KMS-11 (cell line): ENCODE measurements around the gene MOV10L1.

Source experiments
- H2AFZ ChIP-seq: fragments of 200-600 bp; sonication (generic); 2 replicates; pipeline ENCODE4 v1.6.1; 2016; ENCODE audit warnings: antibody characterized with exemption, mixed run types, low read depth
- H3K27ac ChIP-seq: fragments of 200-600 bp; sonication (generic); 2 replicates; pipeline ENCODE4 v1.6.1; 2016; ENCODE audit warnings: mild to moderate bottlenecking, mixed run types
- H3K27me3 ChIP-seq: fragments of 200-600 bp; sonication (generic); 2 replicates; pipeline ENCODE4 v1.6.1; 2017; ENCODE audit warnings: mild to moderate bottlenecking, low read depth, mixed run types, moderate library complexity; ENCODE audit not compliant: insufficient read depth
- H3K36me3 ChIP-seq: fragments of 200-600 bp; sonication (generic); 2 replicates; pipeline ENCODE4 v1.6.1; 2017; ENCODE audit warnings: mild to moderate bottlenecking, mixed run types; ENCODE audit not compliant: insufficient read depth
- H3K4me1 ChIP-seq: fragments of 200-600 bp; sonication (generic); 2 replicates; pipeline ENCODE4 v1.6.1; 2016; ENCODE audit warnings: mild to moderate bottlenecking, low read depth, mixed run types; ENCODE audit not compliant: poor library complexity, severe bottlenecking
- H3K4me2 ChIP-seq: fragments of 200-600 bp; sonication (generic); 2 replicates; pipeline ENCODE4 v1.7.0; 2016; ENCODE audit warnings: mild to moderate bottlenecking, mixed run types
- H3K4me3 ChIP-seq: fragments of 200-600 bp; sonication (generic); IDR thresholded peaks from 2 replicates; pipeline ENCODE4 v1.6.1; 2017; ENCODE audit warnings: low read depth, low read length, mixed read lengths; ENCODE audit not compliant: insufficient read depth
- H3K79me2 ChIP-seq: fragments of 200-600 bp; sonication (generic); 2 replicates; pipeline ENCODE4 v1.6.1; 2016; ENCODE audit warnings: low read depth, mixed run types; ENCODE audit not compliant: insufficient read depth
- H3K9ac ChIP-seq: fragments of 200-600 bp; sonication (generic); 2 replicates; pipeline ENCODE4 v1.6.1; 2016; ENCODE audit warnings: mild to moderate bottlenecking, mixed run types
- H4K20me1 ChIP-seq: fragments of 200-600 bp; sonication (generic); 2 replicates; pipeline ENCODE4 v1.6.1; 2016; ENCODE audit warnings: mild to moderate bottlenecking, mixed run types; ENCODE audit not compliant: insufficient read depth
- TF ChIP-seq, protein P1 (sequence below): fragments of 200-600 bp; sonication (generic); conservative IDR thresholded peaks from 2 replicates; pipeline ENCODE4 v1.6.1; 2017; ENCODE audit warnings: low read depth, mild to moderate bottlenecking, antibody characterized with exemption, low read length, moderate library complexity, mixed read lengths

Gene MOV10L1

DNA sequence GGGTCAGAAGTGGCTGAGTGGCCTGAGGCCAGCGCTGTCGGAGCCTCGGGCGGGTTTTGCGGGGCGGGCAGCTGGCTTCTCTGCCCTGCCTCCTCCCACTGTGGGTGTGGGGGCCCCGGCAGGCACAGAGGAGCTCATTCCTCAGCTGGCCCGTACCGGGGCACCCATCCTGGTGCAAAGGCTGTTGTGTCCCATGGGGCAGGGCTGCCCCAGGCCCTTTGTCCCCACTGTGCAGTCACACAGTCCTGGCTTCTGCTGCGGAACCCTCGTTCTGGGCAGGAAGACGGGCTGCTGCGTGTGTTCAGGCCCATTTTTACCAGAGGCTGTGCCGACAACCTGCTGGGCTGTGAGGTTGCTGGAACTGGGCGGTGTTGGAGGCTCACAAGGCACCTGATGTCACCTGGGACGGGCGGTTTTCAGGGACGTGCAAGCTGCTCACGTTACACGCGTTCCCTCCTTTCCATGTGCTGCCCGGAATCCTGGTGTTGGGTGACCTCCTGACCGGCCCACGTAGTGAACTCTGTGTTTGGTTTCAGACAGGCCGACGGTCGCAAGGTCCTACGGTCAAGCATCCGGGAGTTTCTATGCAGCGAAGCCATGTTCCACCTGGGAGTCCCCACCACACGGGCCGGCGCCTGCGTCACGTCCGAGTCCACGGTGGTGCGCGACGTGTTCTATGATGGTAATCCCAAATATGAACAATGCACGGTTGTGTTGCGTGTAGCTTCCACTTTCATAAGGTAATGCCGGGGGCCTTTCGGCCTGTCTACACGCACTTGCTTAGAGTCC, 116.2 kb downstream of the MOV10L1 start:
- Histone ChIP-seq H3K27ac (no peak overlapping the region), H3K9ac (no peak overlapping the region), H3K36me3 (no peaks in the 10 kb centered on the region), H3K79me2 (peaks cover 6% of the 10 kb centered on the region; the same call in 1 of the 2 replicates), H3K4me1 (no peaks in the 10 kb centered on the region), H4K20me1 (no peaks in the 10 kb centered on the region), H2AFZ (no peak overlapping the region), H3K4me2 (no peak overlapping the region), H3K27me3 (no peaks in the 10 kb centered on the region), H3K4me3 (no peak overlapping the region)
- TF ChIP-seq, protein P1, sequence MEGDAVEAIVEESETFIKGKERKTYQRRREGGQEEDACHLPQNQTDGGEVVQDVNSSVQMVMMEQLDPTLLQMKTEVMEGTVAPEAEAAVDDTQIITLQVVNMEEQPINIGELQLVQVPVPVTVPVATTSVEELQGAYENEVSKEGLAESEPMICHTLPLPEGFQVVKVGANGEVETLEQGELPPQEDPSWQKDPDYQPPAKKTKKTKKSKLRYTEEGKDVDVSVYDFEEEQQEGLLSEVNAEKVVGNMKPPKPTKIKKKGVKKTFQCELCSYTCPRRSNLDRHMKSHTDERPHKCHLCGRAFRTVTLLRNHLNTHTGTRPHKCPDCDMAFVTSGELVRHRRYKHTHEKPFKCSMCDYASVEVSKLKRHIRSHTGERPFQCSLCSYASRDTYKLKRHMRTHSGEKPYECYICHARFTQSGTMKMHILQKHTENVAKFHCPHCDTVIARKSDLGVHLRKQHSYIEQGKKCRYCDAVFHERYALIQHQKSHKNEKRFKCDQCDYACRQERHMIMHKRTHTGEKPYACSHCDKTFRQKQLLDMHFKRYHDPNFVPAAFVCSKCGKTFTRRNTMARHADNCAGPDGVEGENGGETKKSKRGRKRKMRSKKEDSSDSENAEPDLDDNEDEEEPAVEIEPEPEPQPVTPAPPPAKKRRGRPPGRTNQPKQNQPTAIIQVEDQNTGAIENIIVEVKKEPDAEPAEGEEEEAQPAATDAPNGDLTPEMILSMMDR: no peak

DNA sequence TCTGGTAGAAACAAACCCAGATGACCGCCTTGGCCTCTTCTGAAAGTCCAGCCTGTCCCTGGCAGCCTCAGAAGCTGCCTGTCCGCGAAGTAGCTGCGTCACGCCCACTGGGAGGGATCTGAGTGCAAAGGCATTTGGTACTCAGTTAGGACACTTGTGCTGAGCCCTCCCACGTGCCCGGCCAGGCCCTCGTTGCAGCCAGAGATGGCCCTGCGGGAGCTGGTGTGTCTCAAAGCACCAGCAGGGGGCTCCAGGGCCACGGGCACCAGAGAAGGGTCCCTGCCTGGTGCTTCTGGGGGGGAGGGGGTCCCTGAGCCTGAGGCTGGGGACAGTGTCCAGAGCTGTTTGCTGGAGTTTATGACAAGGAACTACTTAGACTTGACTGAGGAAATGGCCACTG, 116.8 kb downstream of the MOV10L1 start:
- H3K4me3 ChIP-seq: no peak overlapping the region
- H3K27ac ChIP-seq: no peak overlapping the region
- no peak overlapping the region for H2AFZ ChIP-seq
- no peaks in the 10 kb centered on the region for H3K4me1 ChIP-seq
- no peak overlapping the region for H3K4me2 ChIP-seq
- TF ChIP-seq, protein P1: peak; percentile 24; the same call in 1 of the 2 replicates
- H3K27me3 ChIP-seq: no peaks in the 10 kb centered on the region
- no peak overlapping the region for H3K9ac ChIP-seq
- peaks cover 6% of the 10 kb centered on the region; the same call in 1 of the 2 replicates for H3K79me2 ChIP-seq
- H3K36me3 ChIP-seq: no peaks in the 10 kb centered on the region
- H4K20me1 ChIP-seq: no peaks in the 10 kb centered on the region

DNA sequence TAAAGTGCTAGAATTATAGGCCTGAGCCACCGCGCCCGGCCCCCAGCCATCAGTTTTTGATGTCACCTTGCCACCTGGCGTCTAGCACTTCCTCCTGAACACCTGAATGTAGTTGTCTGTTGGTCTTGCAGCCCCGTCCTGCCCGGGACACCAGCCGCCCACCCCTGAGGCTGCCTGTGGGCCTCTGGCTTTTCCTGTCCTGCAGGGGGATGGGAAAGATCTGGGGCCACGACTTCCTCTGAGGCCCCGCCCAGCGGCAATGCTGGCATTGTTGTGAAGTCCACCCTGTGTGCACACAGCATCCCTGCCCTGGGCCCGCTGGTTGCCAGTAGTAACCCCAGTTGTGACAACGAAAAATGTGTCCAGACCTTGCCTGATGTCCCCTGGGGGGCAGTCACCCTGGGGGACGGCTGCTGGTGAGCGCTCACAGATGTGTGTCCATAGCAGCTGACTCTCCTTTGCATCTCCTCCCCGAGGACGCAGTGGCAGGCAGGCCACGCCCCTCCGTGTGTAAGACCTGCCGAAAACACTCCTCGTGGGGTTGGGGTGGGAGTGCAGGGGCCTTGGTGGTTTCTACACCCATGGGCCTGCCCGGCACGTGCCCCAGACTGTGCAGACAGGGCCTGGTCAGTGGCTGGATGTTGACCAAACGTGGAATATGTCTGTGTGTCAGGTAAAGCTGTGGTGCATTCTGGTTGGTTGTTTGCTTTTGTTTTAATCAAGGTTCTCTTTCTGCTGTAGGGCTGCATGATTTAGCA, 117.8 kb downstream of the MOV10L1 start:
- H3K79me2 ChIP-seq: peaks cover 6% of the 10 kb centered on the region; the same call in 1 of the 2 replicates
- no peak overlapping the region for H3K27ac ChIP-seq
- no peaks in the 10 kb centered on the region for H3K36me3 ChIP-seq
- no peaks in the 10 kb centered on the region for H3K4me1 ChIP-seq
- no peak overlapping the region for H3K4me3 ChIP-seq
- no peaks in the 10 kb centered on the region for H4K20me1 ChIP-seq
- H2AFZ ChIP-seq: no peak overlapping the region
- TF ChIP-seq, protein P1: no peak
- H3K27me3 ChIP-seq: no peaks in the 10 kb centered on the region
- no peak overlapping the region for H3K4me2 ChIP-seq
- H3K9ac ChIP-seq: no peak overlapping the region

DNA sequence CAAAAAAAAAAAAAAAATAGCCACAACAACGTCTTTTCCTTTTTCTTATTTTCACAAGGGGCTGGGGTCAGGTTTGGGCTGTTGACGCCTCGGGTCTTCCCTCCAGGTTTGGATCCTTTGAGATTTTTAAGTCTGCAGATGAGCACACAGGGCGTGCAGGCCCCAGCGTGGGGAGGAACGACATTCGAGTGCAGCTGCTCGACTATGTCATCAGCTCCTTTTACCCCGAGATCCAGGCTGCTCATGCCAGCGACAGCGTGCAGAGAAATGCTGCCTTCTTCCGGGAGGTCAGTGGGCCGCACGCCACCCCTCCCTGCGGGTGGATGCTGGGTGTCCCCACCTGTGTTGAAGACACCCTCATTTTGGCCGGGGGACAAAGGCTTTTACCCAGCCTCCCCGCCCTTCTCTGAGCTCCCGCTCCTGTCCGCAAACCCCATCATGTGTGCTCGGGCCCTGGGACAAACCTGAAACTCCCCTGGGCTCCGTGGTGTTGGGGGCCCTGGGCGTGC, 118.7 kb downstream of the MOV10L1 start:
- Histone ChIP-seq H3K79me2 (no peaks in the 10 kb centered on the region), H3K4me2 (no peak overlapping the region), H3K4me3 (no peak overlapping the region), H2AFZ (no peak overlapping the region), H3K27ac (no peak overlapping the region), H3K27me3 (no peaks in the 10 kb centered on the region), H3K9ac (no peak overlapping the region), H4K20me1 (no peaks in the 10 kb centered on the region), H3K4me1 (no peaks in the 10 kb centered on the region), H3K36me3 (no peaks in the 10 kb centered on the region)
- TF ChIP-seq, protein P1: no peak
